Parathyroid adenoma (tissue), 2 donors: ENCODE measurements around the gene IRAK2.
"Not testable (repeated sequence)": the region's sequence is repeated elsewhere in the genome, so short reads cannot be mapped to it uniquely, and the experiment has no call there.

Experiments used
- H2AFZ ChIP-seq: fragments of 300-600 bp; sonication (generic); one replicate; pipeline ENCODE4 v1.7.0; 2017; ENCODE audit warnings: antibody characterized with exemption, mild to moderate bottlenecking
- H3K27ac ChIP-seq: fragments of 300-600 bp; sonication (generic); one replicate; pipeline ENCODE4 v1.7.0; 2017
- H3K27me3 ChIP-seq: fragments of 300-600 bp; sonication (generic); one replicate; pipeline ENCODE4 v1.7.0; 2017; ENCODE audit warnings: low read length; ENCODE audit not compliant: control insufficient read depth, insufficient read depth
- H3K36me3 ChIP-seq: fragments of 300-600 bp; sonication (generic); one replicate; pipeline ENCODE4 v1.7.0; 2017; ENCODE audit warnings: low read length; ENCODE audit not compliant: control insufficient read depth, insufficient read depth
- H3K4me1 ChIP-seq: fragments of 300-600 bp; sonication (generic); one replicate; pipeline ENCODE4 v1.7.0; 2017; ENCODE audit warnings: control low read depth
- H3K4me2 ChIP-seq: fragments of 300-600 bp; sonication (generic); one replicate; pipeline ENCODE4 v1.7.0; 2017; ENCODE audit warnings: low read length
- H3K4me3 ChIP-seq: fragments of 300-600 bp; sonication (generic); one replicate; pipeline ENCODE4 v1.7.0; 2017; ENCODE audit warnings: low read depth, low read length
- H3K79me2 ChIP-seq: fragments of 300-600 bp; sonication (generic); one replicate; pipeline ENCODE4 v1.7.0; 2017; ENCODE audit warnings: control low read depth
- H3K9ac ChIP-seq: fragments of 300-600 bp; sonication (generic); one replicate; pipeline ENCODE4 v1.7.0; 2017; ENCODE audit warnings: mild to moderate bottlenecking
- H3K9me3 ChIP-seq: fragments of 300-600 bp; sonication (generic); one replicate; pipeline ENCODE4 v1.7.0; 2017; ENCODE audit warnings: low read length; ENCODE audit not compliant: control insufficient read depth
- TF ChIP-seq, protein P1 (sequence below): fragments of 300-600 bp; sonication (generic); IDR thresholded peaks from one replicate; pipeline ENCODE4 v1.7.0; 2017; ENCODE audit warnings: antibody characterized with exemption, mild to moderate bottlenecking
- donor health status: primary hyperparathyroidism.

The IRAK2 gene

DNA sequence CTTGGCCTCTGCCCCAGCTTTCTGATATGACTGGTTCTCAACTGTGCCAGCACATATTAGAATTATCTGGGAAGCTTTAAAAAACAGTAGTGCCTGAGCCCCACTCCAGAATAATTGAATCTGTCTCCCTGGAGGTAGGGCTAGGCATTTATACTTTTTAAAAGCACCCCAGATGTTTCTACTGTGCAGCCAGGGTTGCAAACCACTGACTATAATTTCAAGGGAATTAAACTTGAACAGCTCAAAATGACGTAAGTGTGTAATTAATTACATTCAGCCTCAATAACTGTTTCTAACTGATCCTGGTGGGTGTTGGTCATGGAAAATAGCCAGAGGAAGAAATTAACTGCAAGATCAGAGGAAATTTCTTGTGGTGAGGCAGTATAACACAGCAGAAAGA is 4.4 kb upstream of the IRAK2 start:
- H3K9me3 ChIP-seq, result no peaks in the 10 kb centered on the region
- TF ChIP-seq, protein P1, sequence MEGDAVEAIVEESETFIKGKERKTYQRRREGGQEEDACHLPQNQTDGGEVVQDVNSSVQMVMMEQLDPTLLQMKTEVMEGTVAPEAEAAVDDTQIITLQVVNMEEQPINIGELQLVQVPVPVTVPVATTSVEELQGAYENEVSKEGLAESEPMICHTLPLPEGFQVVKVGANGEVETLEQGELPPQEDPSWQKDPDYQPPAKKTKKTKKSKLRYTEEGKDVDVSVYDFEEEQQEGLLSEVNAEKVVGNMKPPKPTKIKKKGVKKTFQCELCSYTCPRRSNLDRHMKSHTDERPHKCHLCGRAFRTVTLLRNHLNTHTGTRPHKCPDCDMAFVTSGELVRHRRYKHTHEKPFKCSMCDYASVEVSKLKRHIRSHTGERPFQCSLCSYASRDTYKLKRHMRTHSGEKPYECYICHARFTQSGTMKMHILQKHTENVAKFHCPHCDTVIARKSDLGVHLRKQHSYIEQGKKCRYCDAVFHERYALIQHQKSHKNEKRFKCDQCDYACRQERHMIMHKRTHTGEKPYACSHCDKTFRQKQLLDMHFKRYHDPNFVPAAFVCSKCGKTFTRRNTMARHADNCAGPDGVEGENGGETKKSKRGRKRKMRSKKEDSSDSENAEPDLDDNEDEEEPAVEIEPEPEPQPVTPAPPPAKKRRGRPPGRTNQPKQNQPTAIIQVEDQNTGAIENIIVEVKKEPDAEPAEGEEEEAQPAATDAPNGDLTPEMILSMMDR, result no peak
- no peaks in the 10 kb centered on the region for H3K36me3 ChIP-seq
- no peak overlapping the region for H3K9ac ChIP-seq
- H3K27me3 ChIP-seq, result no peaks in the 10 kb centered on the region
- H2AFZ ChIP-seq, result no peak overlapping the region
- no peak overlapping the region for H3K4me3 ChIP-seq
- H3K79me2 ChIP-seq, result no peaks in the 10 kb centered on the region
- no peak overlapping the region for H3K27ac ChIP-seq
- no peaks in the 10 kb centered on the region for H3K4me1 ChIP-seq
- no peak overlapping the region for H3K4me2 ChIP-seq

DNA sequence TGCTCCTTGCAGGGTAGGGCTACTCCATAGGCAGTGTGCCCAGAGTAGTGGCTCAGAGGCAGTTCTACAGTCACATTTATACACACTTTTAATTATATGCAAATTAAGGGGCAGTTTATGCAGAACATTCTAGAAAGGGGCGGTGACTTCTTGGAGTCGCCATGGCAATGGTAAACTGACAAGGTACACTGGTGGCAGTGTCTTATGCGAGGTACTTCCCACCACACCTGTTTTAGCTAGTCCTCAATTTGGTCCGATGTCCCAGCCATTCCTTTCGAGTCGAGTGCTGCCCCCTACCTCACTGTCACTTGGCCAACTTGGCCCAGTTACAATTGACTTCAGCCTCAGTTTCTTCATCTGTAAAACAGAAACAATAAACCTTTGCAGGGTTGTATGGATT is 3.8 kb upstream of the IRAK2 start:
- no peak overlapping the region for H3K9ac ChIP-seq
- no peak overlapping the region for H3K27ac ChIP-seq
- H2AFZ ChIP-seq, result no peak overlapping the region
- no peaks in the 10 kb centered on the region for H3K79me2 ChIP-seq
- TF ChIP-seq, protein P1, result no peak
- H3K4me2 ChIP-seq, result no peak overlapping the region
- H3K36me3 ChIP-seq, result no peaks in the 10 kb centered on the region
- no peak overlapping the region for H3K4me3 ChIP-seq
- H3K27me3 ChIP-seq, result no peaks in the 10 kb centered on the region
- H3K4me1 ChIP-seq, result no peaks in the 10 kb centered on the region
- H3K9me3 ChIP-seq, result no peaks in the 10 kb centered on the region

DNA sequence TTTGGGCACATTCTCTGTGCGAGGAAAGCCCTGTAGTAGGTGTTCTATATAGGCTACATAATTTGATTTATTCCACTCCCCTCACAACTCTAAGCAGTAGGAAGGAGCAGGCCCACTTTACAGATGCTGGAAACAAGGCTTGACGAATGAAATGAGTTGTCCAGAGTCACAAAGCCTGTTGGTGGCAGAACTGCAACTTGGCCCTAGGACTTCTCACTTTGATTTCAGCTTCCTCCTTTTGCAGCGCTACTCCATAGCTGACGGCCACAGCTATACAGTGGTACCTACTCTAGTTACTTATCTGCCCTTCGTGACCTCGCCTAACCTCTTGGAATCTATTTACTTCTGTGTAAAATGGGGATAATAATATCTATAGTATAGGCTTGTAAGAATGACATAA is 2.5 kb upstream of the IRAK2 start:
- Histone ChIP-seq H3K36me3 (no peaks in the 10 kb centered on the region), H3K27me3 (no peaks in the 10 kb centered on the region), H2AFZ (no peak overlapping the region), H3K27ac (no peak overlapping the region), H3K9ac (no peak overlapping the region), H3K4me1 (no peaks in the 10 kb centered on the region), H3K9me3 (no peaks in the 10 kb centered on the region), H3K4me3 (no peak overlapping the region), H3K79me2 (no peaks in the 10 kb centered on the region), H3K4me2 (no peak overlapping the region)
- TF ChIP-seq, protein P1, result no peak

DNA sequence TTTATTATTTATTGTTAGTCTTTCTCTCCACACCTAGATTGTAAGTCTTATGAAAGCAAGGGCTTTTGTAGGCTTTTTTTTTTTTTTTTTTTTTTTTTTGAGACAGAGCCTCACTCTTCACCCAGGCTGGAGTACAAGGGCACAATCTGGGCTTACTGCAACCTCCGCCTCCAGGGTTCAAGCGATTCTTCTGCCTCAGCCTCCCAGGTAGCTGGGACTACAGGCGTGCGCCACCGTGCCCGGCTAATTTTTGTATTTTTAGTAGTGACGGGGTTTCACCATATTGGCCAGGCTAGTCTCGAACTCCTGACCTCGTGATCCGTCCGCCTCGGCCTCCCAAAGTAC is 546 bp upstream of the IRAK2 start:
- not testable (repeated sequence) for H3K27ac ChIP-seq, H3K4me1 ChIP-seq, H3K36me3 ChIP-seq, H3K27me3 ChIP-seq, H3K79me2 ChIP-seq, H3K4me3 ChIP-seq, H3K9ac ChIP-seq, H3K4me2 ChIP-seq, H3K9me3 ChIP-seq
- H2AFZ ChIP-seq, result peak overlapping the region; percentile 92

DNA sequence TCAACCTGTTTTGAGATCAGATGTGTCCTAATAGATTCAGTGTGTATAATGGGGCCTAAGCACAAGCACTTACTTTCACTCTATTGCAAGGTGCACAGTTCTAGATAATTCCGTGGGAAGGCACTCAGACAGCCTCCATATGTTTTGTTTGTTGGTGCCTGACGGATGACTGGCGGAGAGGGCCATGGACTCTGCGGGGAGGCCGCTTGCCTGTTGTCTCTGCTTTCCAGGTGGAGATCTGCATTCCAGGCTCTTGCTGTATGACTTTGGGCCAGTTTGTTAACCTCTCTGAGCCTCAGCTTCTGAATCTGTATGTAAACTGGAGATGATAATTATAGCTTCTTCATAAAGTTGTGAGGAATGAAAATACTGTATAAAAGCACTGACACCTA is 1.5 kb downstream of the IRAK2 start:
- Histone ChIP-seq H3K36me3 (no peaks in the 10 kb centered on the region), H3K27me3 (no peaks in the 10 kb centered on the region), H3K27ac (no peak overlapping the region)

More for the DNA sequence above, 1.5 kb downstream of the IRAK2 start:
- Histone ChIP-seq H2AFZ (no peak overlapping the region), H3K79me2 (no peaks in the 10 kb centered on the region), H3K4me1 (no peaks in the 10 kb centered on the region), H3K4me2 (no peak overlapping the region), H3K4me3 (no peak overlapping the region), H3K9me3 (no peaks in the 10 kb centered on the region), H3K9ac (no peak overlapping the region)
- TF ChIP-seq, protein P1, result no peak
